GM19467 (cell line): Measurements from ENCODE around the gene PSAPL1.

Source experiments
- ATAC-seq: cut with Tn5 transposase; IDR thresholded peaks from one replicate; pipeline ENCODE4 v1.9.1; 2021; ENCODE audit warnings: mild to moderate bottlenecking, moderate library complexity; ENCODE audit not compliant: unreplicated experiment

Gene PSAPL1

DNA sequence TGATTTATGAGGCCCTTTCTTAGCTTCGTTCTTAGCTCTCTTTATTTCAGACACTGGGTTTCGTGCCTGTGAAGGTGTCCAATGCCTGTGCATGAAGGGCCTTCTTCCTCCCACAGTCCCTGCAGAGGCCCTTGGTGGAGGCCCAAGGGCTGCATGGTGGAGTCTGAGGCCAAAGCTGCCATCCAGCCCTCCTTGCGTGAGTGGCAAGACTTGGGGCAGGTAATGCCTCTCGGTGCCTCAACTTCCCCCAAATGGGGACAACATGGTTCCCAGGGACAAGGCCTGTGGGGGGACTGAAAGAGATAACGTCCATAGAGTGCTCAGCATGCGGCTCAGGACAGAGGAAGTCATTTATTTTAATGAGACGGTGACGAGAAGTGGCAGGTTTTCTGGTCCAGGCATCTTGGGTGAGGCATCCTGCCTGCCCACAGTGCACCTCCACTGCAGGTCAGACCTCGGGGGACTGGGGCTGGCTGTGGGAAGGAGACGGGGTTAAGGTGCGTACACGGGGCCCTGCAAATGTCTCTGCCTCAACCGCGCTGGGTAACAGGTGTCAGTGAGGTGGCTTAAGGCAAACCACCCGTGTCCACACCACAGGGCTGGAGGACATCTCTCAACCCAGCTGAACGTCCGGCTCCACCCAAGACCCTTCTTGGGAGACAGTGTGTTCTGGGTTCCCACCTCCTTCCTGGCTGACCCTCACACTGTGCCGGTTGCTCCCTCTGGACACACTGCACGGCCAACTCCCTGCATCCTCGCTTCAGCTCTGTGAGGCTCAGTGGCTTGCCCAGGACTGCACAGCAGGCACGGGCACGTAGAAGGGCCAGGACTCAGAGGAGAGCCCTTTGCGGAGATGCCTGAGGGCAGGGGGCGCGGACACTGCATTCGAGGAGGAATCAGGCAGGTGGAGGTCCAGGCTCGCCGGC lies 50.5 kb downstream of the PSAPL1 start:
- no peak for ATAC-seq

DNA sequence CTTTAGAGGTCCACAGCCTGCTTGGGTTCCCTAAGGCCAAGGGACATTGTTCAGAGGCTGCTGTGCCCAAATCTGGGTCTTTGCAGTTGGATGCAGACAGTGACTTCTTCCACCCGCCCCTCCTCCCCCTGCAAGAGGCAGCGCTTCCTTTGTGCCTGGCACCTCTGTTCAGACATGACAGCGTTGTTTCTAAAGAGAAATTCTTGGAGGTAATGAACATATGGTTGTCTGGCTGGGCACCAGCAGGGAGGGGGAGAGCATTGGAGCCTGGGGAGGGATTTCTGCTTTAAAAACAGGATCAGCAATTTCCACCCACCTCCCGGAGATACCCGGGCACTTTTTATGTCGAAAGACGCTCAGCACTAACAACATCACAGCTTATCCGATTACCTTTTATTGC lies 51.5 kb downstream of the PSAPL1 start:
- ATAC-seq = no peak

DNA sequence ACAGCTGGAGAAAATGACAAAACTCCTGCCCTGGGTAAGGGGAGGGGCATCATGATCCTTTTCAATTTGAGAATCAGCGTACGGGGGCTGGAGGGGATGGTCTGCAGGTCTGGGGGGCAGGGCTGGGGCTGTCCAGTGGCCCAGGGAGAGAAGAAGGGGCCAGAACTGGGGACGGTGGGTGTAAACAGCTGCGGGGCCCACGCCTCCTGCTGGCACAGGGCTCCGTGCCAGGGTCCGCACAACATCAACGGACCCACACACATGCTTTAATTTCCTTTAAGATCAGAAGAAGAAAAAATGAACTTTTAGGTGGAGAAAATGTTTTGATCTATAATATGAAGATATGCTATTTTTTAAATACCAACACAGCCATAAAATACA lies 52.1 kb downstream of the PSAPL1 start:
- no peak for ATAC-seq

DNA sequence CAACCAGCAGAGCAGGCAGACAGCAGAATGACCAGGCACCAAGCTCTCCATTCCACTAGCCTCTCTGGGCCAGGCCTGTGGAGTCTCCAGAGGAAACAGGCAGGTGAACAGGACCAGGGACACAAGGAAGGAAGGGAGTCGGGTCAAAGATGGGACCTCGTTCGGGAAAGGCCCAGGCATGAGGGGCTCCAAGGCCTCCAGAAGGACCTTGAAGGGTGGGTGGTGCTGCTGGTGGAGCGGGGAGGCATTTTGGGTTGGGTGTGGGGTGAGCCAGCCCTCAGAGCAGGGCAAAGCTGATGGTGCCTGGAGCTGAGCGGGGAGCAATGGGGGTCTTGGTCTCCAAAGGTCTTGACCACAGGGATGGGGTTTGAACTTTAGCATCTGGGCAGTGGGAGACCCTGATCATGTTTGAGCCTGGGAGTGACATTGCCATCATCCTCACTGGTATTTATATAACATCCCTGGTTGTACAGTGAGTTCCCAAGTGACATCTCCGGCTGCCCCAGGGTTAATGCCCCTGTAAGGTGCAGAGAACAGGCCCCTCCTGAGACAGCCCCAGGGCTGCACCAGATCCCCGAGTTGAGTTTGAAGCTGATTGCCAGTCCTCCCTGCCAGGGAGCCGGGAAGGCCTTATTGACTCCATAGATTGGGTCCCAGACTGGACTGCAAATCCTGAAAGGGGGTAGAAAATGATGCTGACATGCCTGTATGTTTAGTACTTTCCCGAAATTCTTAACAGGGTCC lies 52.7 kb downstream of the PSAPL1 start:
- ATAC-seq = no peak

DNA sequence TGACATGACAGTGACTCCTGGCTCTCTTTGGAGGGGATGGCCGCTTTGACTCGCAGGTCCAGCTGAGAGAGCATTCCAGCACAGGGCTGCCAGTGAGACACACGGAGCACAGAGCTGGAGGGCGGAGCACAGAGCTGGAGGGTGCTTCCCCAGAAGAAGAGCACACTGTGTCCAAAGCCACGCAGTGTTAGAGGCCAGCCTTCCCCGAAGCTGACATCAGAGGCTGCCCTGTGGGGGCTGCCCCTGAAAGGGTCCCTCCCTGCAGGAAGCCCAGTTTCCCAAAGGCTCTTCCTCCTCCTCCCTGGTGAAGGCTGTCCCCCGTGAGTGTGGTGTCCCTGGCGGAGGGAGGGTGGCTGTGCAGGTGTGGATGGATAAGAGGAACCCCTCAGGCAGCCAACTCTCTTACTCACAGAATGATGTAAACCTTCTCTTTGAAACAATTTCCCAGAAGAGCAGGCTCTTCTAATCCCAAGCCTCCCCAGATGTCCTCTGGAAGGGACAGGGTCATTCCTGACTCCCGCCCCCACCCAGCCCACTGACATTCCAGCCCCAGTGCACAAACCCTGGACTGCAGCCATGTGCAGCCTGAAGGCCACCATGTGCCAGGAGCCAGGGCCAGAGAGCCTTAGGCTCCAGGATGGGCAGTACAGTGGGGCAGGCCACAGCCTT lies 53.4 kb downstream of the PSAPL1 start:
- no peak for ATAC-seq
